Measurements from ENCODE around the gene OR51L1. TPM values are rescaled to one million over a fixed set of nuclear protein-coding genes. Genes with fewer than 3 reads are reported as not detected.

Gene OR51L1
- total RNA-seq, 1 experiment from 2014 or later = not detected

DNA sequence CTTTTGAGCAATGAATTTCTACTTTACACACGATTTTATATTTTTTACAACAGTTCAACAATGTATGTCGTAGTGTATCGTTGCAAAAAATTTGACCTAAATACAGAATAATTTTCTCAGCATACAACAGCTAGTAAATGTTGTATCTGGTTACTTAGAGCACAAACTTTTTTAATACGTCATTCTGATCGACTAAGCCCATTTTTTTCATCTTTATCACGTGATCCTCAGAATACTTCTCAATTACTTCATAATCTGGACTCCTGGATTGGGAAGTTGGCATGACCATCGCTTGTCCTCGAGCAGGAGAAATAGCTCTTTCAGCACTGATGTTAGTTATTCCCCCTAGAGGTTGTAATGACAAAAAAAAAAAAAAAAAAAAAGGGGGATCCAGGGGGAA lies 16.6 kb downstream of the OR51L1 start:
- ChIA-PET RAD21 (ENCODE audit: low non-redundant PET in 1 of 2, low total read pairs in 2 of 2, uncharacterized antibody in 2 of 2, unreplicated experiment in 2 of 2) (no interaction called here), CTCF (interaction anchor here (0.8 kb wide), 1 partner anchor 384 kb away, joined by 3 read pairs; no protein-coding TSS in a partner anchor), POLR2A (interaction anchor here (0.6 kb wide), 1 partner anchor 300 kb away, joined by 3 read pairs; no protein-coding TSS in a partner anchor)
- Histone ChIP-seq H2AFZ (ENCODE audit: low read depth, low read length, poor library complexity, severe bottlenecking) (no peak overlapping the region), H3K9me2 (ENCODE audit: insufficient read depth) (no peaks in the 10 kb centered on the region), H4K20me1 (ENCODE audit: insufficient read depth) (no peaks in the 10 kb centered on the region), H3K79me2 (ENCODE audit: insufficient read depth, low read length) (no peaks in the 10 kb centered on the region), H3K9ac (ENCODE audit: low read length) (no peak overlapping the region), H3K27ac (ENCODE audit: low read depth, low read length) (no peak overlapping the region), H3K36me3 (ENCODE audit: control insufficient read depth in 1 of 2, insufficient read depth in 2 of 2, low read length in 2 of 2) (no peaks in the 10 kb centered on the region), H3K4me1 (ENCODE audit: control insufficient read depth in 1 of 2, insufficient read depth in 2 of 2, low read length in 2 of 2) (no peaks in the 10 kb centered on the region), H3K9me3 (ENCODE audit: control insufficient read depth in 1 of 2, insufficient read depth in 1 of 2, low read depth in 1 of 2, low read length in 2 of 2) (no peaks in the 10 kb centered on the region), H3K4me3 (replicated peaks in 1 of 2; ENCODE audit: low read depth in 1 of 2, low read length in 2 of 2) (no peak overlapping the region), H3K27me3 (ENCODE audit: insufficient read depth, low read length) (peaks cover 43% of the 10 kb centered on the region), H3K4me2 (ENCODE audit: low read length) (no peak overlapping the region)
- no peak for TF ChIP-seq CBX3 (IDR thresholded peaks at IDR 0.05; ENCODE audit: low read depth)
- no peak for TF ChIP-seq ZNF274 (IDR thresholded peaks at IDR 0.05; ENCODE audit: low read depth, low read length)
- no peak for TF ChIP-seq FOSL1 (IDR thresholded peaks at IDR 0.05; ENCODE audit: low read depth)
- no peak for TF ChIP-seq CEBPB (IDR thresholded peaks at IDR 0.05; ENCODE audit: low read depth)
- no peak for TF ChIP-seq EGR1 (IDR thresholded peaks at IDR 0.05; ENCODE audit: low read depth)
- TF ChIP-seq EZH2 (IDR thresholded peaks at IDR 0.05) = no peak
- no peak for TF ChIP-seq ELF1 (IDR thresholded peaks at IDR 0.05; ENCODE audit: borderline replicate concordance, low read depth)
- TF ChIP-seq SP1 (IDR thresholded peaks at IDR 0.05; ENCODE audit: low read depth) = no peak
- no peak for TF ChIP-seq POLR2A (IDR thresholded peaks at IDR 0.05; ENCODE audit: borderline replicate concordance, extremely low read depth, insufficient read depth, insufficient read length)
- TF ChIP-seq ZFX (IDR thresholded peaks at IDR 0.05) = no peak
- TF ChIP-seq, protein P1, sequence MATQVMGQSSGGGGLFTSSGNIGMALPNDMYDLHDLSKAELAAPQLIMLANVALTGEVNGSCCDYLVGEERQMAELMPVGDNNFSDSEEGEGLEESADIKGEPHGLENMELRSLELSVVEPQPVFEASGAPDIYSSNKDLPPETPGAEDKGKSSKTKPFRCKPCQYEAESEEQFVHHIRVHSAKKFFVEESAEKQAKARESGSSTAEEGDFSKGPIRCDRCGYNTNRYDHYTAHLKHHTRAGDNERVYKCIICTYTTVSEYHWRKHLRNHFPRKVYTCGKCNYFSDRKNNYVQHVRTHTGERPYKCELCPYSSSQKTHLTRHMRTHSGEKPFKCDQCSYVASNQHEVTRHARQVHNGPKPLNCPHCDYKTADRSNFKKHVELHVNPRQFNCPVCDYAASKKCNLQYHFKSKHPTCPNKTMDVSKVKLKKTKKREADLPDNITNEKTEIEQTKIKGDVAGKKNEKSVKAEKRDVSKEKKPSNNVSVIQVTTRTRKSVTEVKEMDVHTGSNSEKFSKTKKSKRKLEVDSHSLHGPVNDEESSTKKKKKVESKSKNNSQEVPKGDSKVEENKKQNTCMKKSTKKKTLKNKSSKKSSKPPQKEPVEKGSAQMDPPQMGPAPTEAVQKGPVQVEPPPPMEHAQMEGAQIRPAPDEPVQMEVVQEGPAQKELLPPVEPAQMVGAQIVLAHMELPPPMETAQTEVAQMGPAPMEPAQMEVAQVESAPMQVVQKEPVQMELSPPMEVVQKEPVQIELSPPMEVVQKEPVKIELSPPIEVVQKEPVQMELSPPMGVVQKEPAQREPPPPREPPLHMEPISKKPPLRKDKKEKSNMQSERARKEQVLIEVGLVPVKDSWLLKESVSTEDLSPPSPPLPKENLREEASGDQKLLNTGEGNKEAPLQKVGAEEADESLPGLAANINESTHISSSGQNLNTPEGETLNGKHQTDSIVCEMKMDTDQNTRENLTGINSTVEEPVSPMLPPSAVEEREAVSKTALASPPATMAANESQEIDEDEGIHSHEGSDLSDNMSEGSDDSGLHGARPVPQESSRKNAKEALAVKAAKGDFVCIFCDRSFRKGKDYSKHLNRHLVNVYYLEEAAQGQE (IDR thresholded peaks at IDR 0.05; ENCODE audit: low read depth) = no peak
- ATAC-seq = no peak
- BruUV-seq (replicated peaks) = no TSS peak
- no peak for DNase-seq (ENCODE audit: low read depth, low spot score)
- intact Hi-C loops (cut with micrococcal nuclease) = no loop called here

Measured in HCT116 (cell line).